ENCODE data around the gene KAT6B.

KAT6B gene

DNA sequence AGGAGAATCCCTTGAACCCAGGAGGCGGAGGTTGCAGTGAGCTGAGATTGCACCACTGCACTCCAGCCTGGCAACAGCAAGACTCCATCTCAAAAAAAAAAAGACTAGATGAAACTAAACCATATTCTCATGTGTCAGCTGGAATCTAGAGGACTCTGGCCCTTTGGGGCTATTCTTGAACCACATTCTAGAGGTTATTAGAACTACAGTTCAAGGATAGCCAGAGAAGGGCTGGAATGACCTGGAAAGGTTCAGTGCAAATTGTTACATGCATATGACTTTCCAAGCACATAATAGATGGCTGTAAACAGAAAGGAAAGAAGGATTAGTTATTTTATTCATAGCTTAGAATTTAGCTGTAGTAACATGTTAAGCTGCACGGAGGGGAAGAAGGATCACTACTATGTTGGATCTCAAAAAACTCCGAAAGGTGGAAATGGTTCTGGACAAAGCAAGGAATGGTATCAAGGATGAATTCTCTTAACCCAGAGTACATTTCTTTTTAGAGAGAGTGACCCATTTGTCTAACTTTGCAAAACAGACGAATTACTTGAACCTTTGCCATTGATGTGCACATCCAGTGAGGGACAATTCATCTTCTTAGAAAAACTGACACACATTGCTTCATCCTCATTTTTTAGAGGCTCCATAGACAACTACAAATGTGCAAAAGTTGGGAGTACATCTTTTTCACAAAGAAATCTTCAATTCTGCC is 161.1 kb downstream of the KAT6B start:
- no peak for DNase-seq (ENCODE audit: low read depth, low spot score)

- no peak for DNase-seq (ENCODE audit: low read depth, low spot score)
These were observed 161.8 kb downstream of the KAT6B start for GRCh38 chr10:74988054-74988775.

DNA sequence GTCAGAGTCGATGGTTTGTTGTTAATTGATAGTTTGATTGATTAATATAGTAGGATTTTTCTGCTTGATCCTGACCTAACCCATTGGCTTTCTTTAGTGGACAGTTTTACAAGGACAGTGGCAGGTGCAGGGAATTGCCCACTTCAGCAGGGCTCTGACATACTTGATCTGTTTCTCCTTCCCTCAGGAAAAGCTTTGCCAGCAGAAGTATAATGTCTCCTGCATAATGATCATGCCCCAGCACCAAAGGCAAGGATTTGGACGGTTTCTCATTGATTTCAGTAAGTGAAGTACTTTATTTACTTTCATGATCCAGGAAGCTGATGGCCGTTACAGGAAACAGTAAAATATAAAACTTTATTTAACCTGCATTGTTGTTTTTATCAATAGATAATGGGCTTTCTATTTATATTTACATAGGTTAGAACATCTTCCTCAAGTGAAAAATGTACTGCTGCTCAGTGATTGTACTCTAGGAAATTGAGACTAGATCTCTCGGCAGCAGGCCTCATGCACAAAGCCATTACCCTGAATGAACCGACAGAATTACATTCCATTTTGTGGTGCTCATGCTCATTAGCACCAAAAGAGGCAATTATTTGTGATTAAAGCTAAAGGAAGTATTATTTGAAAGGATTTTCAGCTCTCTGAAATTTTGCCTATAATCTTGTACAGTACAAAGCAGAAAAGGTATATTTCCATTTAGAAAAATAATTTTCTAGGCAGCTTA is 162.6 kb downstream of the KAT6B start:
- DNase-seq (ENCODE audit: low read depth, low spot score): no peak

GRCh38 chr10:74991435-74991834 is 165.0 kb downstream of the KAT6B start:
- DNase-seq (ENCODE audit: low read depth, low spot score): no peak

DNA sequence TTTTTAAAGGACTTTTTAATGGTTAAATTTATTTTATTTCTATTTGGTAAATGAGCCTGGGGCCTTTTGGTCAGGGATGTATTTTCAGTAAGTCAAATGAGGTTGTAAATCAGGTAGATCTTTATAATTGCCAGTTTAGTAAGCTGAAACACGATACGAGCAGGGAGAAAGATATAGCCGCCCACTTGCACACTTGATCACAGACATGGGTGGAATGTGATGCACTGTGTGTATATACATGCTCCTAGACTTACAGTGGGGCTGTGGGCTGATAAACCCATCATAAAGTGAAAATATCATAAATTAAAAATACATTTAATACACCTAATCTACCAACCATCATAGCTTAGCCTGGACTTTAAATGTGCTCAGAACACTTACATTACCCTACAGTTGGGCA is 165.7 kb downstream of the KAT6B start:
- no peak for DNase-seq (ENCODE audit: low read depth, low spot score)

DNA sequence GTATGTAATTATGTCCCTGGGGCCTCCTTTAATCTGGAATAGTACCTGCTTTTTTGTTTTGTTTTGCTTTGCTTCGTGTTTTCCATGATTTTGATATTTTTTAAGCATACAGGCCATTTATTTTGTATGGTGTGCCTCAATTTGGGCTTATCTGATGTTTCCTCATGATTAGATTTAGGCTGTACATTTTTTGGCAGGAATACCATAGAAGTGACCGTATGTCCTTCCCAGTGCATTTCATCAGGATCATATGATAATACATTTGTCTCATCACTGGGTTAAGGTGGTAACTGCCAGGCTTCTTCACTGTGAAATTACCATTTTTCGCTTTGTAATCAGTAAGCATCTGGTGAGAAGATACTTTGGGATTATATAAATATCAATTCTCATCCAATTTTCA is 167.2 kb downstream of the KAT6B start:
- no peak for DNase-seq (ENCODE audit: low read depth, low spot score)

- DNase-seq (ENCODE audit: low read depth, low spot score): no peak
These were observed 168.5 kb downstream of the KAT6B start for GRCh38 chr10:74994854-74995253.

DNA sequence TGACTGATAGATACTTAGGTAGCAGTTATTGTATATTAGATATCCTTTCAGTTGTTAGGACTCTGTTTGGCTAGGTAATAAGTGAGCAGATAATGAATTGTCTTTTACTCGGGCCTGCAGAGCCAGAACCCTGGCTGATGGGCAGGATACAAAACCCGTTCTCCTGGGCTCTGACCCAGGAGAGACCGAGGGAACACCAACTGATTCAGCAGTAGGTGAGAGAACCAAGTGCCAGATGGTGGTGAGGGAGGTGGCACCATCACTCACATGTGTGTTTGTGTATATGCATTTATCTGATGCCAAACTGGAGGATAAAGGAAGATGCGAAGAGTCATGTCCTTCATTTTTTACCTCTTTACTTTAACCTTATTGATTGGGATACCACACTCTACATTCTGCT is 169.4 kb downstream of the KAT6B start:
- DNase-seq (ENCODE audit: low read depth, low spot score): no peak

GRCh38 chr10:74997163-74997562 is 170.8 kb downstream of the KAT6B start:
- no peak for DNase-seq (ENCODE audit: low read depth, low spot score)

DNA sequence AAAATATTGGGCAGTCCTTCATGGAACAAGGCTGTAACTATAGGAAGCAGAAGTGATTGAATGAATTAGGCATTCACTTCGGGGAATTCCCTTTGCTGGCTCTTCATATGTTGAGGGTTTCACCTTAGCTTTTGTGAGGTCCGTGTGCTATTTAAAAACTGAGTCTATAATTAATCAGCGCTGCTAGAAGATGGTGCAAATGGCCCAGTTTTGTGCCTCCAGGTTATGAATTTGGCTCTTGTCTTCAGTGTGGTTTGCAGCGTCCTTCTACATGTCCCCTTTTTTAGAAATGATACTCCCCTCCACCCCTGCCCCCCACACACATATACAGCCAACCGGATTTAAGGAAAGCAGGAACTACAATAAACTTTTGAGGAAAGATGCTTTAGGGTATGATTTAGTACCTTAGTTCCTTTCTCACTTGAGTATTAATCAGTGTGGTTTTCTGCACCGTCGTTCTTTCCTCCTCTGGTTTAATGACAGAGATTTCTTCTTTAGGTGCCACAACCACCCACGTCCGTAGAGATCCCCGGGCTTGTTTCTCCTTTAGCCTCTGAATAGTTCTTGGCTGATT is 174.4 kb downstream of the KAT6B start:
- no peak for DNase-seq (ENCODE audit: low read depth, low spot score)

DNA sequence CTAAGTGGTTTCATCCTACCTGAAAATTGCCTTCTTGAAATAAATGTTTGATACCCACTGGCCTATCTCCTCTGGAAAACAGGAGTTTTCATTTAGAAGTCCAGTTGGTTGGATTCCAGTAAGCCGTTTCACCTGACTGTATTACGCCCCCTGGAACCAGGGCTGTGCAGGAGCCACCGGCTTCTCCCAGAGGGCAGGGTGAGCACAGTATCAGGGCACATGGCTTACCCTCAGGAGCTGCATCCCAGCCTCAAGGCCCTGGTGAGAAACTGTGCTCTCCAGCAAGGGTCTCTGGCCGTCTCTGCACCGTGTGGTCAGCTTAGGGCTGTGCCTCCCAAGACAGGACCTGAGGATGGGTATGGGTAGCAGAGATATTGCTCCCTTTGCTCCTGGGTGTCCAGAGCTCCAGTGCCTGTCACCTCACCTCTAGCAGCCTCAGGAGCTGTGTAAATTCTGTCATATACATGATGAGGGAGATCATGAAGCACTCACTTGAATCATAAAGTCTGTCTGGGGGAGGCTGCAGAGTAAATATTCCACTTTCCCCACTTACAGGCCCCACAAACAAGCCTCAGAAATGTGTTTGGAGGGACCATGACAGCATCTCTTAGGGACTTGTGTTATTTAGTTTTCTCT is 175.4 kb downstream of the KAT6B start:
- DNase-seq (ENCODE audit: low read depth, low spot score): no peak

GRCh38 chr10:75002351-75002725 is 175.9 kb downstream of the KAT6B start:
- DNase-seq (ENCODE audit: low read depth, low spot score): no peak

GRCh38 chr10:75002967-75003594 is 176.7 kb downstream of the KAT6B start:
- DNase-seq (ENCODE audit: low read depth, low spot score): no peak

DNA sequence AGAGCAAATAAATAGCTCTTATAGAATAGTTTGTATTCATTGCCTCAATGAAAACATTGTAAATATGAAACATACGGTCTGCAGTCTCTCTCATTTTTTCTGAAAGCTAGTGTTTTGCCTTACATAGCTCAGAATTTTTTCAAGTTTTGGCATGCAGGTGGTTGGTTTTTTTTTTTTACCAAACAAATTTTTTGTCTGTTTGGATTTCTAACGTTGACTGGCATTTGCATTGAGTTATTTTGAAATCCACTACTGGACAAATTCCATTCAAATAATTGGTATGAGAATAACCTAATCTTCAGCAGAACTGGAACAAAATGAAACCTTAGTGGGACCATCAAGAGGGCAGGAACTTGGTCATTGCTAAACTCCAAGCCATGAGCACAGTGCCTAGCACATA is 177.5 kb downstream of the KAT6B start:
- DNase-seq (ENCODE audit: low read depth, low spot score): no peak

DNA sequence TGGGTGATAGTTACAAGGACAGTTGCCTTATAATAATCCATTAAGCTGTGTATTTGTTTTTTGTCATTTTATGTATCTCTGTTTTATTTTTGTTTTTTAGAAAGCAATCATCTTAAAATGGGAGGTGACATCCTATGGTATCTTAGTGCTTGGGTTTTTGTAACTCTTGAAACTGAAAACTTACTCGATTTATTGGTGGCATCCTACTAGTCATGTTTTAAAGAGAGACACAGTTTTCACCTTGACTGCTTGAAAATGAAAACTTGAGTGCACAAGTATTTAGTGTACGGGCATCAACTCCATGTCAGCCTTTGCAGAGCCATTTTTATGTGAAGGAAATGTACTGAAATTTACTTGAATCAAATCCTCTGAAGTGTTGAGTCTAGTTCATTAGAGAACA is 181.2 kb downstream of the KAT6B start:
- DNase-seq (ENCODE audit: low read depth, low spot score): no peak

DNA sequence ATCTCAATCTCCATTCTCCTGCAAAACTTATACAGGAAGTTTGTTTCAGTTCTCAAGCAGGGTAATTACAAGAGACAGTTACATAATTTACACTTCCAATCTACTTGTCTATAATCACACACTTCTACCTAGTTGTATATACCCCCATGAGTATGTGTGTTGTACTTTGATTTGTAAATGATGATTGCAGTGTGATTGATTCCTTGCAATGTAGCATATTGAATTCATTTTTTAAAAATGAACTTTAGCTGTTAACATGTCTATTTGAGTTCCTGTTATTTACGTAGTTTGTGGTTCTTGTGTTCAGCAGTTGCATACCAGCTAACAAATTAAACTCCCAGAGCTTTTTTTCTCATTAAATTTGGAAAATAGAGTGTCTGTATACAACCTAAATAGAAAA is 182.6 kb downstream of the KAT6B start:
- DNase-seq (ENCODE audit: low read depth, low spot score): no peak

DNA sequence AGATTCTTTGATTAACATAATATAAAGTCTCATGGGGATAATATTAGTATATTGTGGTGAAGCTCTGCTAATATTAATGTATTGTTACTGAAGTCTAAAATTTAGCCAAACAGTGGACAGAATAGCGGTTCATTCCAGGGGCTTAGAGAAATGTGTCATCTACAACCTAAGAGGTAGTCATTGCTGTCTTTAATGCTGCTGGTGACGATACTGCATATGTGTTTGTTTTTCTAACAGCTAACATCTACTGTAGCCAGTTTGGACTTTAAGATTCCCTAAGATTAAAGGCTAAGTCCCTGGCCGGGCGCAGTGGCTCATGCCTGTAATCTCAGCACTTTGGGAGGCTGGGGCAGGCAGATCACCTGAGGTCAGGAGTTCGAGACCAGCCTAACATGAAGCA is 183.0 kb downstream of the KAT6B start:
- no peak for DNase-seq (ENCODE audit: low read depth, low spot score)

DNA sequence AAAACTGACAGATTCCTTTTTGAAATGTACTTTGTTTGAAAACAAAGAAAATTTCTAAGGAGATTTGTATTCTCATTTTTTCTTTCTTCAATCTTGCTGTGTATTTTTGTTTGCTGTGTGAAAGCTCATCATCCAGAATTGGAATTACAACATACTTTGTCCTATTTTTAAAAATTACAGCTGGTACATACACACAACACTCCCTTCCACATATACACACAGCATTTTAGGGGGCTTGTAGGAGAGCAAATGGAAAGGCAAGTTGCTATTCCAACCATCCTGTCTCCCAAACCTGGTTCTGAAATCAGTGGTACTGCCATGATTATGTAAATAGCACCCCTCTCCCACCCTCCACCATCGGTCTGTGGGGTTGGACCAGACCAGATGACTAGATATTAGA is 184.0 kb downstream of the KAT6B start:
- DNase-seq (ENCODE audit: low read depth, low spot score): no peak

DNA sequence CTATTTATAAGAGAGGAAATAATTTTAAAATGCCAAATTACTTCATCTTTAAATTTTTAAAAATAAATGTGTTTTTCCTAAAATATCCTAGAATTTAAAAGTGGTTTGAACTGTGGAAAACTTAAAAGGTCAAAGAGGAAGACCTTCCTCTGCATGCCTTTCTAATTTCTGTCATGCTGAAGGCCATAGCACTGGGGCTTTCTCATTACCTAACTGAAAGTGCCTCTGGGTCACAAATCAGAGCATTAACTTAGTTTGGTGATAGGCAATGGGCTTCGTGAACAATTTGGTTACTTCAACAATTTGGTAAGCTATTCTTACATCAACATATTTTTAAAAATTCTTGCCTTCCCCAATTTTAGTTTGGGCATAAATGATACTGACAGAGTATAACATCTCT is 184.8 kb downstream of the KAT6B start:
- no peak for DNase-seq (ENCODE audit: low read depth, low spot score)

DNA sequence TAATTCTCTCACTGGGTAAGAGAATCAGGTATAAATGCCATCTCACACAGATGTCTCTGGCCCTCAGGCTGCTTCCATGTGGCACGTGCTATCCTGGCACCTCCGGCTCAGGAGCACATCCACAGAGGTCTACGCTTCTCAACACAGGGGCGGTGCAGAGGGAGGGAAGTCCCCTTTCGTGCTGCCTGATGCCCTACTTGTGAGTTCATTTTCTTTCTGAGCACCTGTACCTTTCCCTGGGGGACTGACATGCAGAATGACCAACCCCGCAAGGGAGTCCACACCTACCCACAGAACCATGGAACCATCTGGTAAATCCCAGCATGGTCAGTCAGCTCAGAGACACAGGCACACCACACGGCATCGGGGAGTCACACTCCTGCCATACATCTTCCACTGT is 186.1 kb downstream of the KAT6B start:
- DNase-seq (ENCODE audit: low read depth, low spot score): no peak

DNA sequence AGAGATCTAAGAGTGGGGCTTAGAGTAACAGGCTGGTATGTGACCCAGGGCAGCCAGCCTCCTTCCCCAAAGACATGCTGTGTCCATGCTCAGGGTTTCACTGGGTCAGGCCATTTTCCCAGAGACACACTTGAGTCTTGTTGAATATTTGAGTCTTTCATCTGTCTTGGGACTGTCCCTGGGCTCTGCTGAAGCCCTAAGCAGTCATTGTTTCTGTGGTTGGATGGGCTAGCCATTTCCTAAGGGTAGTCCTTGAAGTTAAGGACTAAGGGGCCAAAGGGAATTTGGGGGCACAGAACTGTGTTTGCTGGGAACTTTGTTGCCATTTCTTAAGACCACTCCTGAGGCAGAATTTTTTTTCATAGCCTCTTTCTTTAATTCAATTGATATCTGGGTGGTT is 186.6 kb downstream of the KAT6B start:
- no peak for DNase-seq (ENCODE audit: low read depth, low spot score)

GRCh38 chr10:75013522-75013921 is 187.1 kb downstream of the KAT6B start:
- no peak for DNase-seq (ENCODE audit: low read depth, low spot score)

Measured in activated naive CD8-positive, alpha-beta T cell treated with anti-CD3 and anti-CD28 coated beads, Interleukin-2, amount 50 U/mL, for 16 hours (primary cell).